Nephron (organoid): ENCODE results near the gene RAVER2.
"Not testable (repeated sequence)": the region's sequence is repeated elsewhere in the genome, so short reads cannot be mapped to it uniquely, and the experiment has no call there.

Experiments used
- H3K27ac Mint-ChIP-seq, 3 experiments: 2 replicates each; pipeline ENCODE4 v1.8.0; 2020; ENCODE audit warnings: mixed read lengths in 3 of 3, mild to moderate bottlenecking in 2 of 3, moderate library complexity in 1 of 3
- H3K27me3 Mint-ChIP-seq: 2 replicates; pipeline ENCODE4 v1.8.0; 2021; ENCODE audit warnings: low read depth, mild to moderate bottlenecking, moderate library complexity, mixed read lengths
- H3K36me3 Mint-ChIP-seq: 2 replicates; pipeline ENCODE4 v1.8.0; 2020; ENCODE audit warnings: low read depth, mixed read lengths
- H3K4me1 Mint-ChIP-seq: 2 replicates; pipeline ENCODE4 v1.8.0; 2020; ENCODE audit warnings: mixed read lengths
- H3K4me3 Mint-ChIP-seq, 3 experiments: 2 replicates each; pipeline ENCODE4 v1.8.0; 2020; ENCODE audit warnings: mild to moderate bottlenecking in 3 of 3, mixed read lengths in 3 of 3, moderate library complexity in 2 of 3
- H3K9me3 Mint-ChIP-seq: 2 replicates; pipeline ENCODE4 v1.8.0; 2020; ENCODE audit warnings: mixed read lengths
- TF ChIP-seq, protein P1 (sequence below), 3 experiments: fragments of 200-600 bp; sonication (generic); IDR thresholded peaks; one replicate each; pipeline ENCODE4 v1.5.0; 2021; ENCODE audit warnings: antibody characterized with exemption in 3 of 3; ENCODE audit not compliant: unreplicated experiment in 3 of 3

RAVER2 gene

GRCh38 chr1:64721576-64722145 is 23.2 kb upstream of the RAVER2 start:
- Mint-ChIP-seq H3K4me3 (no peak overlapping the region), H3K4me1 (no peaks in the 10 kb centered on the region), H3K9me3 (peaks cover 17% of the 10 kb centered on the region), H3K27ac (peak overlapping the region in 2 of 3 experiments; percentile 1 to 16), H3K27me3 (peaks cover 7% of the 10 kb centered on the region), H3K36me3 (no peaks in the 10 kb centered on the region)
- TF ChIP-seq, protein P1, sequence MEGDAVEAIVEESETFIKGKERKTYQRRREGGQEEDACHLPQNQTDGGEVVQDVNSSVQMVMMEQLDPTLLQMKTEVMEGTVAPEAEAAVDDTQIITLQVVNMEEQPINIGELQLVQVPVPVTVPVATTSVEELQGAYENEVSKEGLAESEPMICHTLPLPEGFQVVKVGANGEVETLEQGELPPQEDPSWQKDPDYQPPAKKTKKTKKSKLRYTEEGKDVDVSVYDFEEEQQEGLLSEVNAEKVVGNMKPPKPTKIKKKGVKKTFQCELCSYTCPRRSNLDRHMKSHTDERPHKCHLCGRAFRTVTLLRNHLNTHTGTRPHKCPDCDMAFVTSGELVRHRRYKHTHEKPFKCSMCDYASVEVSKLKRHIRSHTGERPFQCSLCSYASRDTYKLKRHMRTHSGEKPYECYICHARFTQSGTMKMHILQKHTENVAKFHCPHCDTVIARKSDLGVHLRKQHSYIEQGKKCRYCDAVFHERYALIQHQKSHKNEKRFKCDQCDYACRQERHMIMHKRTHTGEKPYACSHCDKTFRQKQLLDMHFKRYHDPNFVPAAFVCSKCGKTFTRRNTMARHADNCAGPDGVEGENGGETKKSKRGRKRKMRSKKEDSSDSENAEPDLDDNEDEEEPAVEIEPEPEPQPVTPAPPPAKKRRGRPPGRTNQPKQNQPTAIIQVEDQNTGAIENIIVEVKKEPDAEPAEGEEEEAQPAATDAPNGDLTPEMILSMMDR (IDR thresholded peaks at IDR 0.05; ENCODE audit: unreplicated experiment in 3 of 3) = no peak

DNA sequence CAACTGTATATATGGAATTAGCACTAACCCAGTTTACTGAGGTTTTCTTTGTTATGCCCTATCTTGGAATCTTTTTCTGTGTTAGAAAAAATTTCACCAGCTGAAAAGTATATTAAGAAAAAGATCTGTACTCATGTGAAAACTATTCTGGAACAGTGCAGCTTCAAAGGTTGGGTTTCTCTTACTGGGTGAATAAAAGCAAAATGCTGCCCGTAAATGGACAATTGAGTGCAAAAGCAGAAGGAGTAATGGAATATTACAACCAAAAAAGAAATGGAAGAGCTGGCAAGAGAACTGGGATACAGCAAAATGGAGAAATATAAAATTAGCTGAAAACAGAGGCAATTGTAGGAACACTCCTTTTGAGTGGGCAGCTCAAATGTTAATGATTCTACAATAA is 17.0 kb upstream of the RAVER2 start:
- TF ChIP-seq, protein P1 (IDR thresholded peaks at IDR 0.05; ENCODE audit: unreplicated experiment in 3 of 3) = no peak
- Mint-ChIP-seq H3K27ac (peak overlapping the region in 2 of 3 experiments; percentile 33 to 36), H3K27me3 (peaks cover 4% of the 10 kb centered on the region), H3K36me3 (no peaks in the 10 kb centered on the region), H3K9me3 (peaks cover 2% of the 10 kb centered on the region), H3K4me3 (no peak overlapping the region), H3K4me1 (no peaks in the 10 kb centered on the region)

- TF ChIP-seq, protein P1 (IDR thresholded peaks at IDR 0.05; ENCODE audit: unreplicated experiment in 3 of 3) = no peak
- Mint-ChIP-seq H3K36me3 (no peaks in the 10 kb centered on the region), H3K4me3 (no peak overlapping the region), H3K4me1 (no peaks in the 10 kb centered on the region), H3K9me3 (no peaks in the 10 kb centered on the region), H3K27me3 (peaks cover 3% of the 10 kb centered on the region), H3K27ac (no peak overlapping the region)
Measured at GRCh38 chr1:64733581-64734286, 11.1 kb upstream of the RAVER2 start.

DNA sequence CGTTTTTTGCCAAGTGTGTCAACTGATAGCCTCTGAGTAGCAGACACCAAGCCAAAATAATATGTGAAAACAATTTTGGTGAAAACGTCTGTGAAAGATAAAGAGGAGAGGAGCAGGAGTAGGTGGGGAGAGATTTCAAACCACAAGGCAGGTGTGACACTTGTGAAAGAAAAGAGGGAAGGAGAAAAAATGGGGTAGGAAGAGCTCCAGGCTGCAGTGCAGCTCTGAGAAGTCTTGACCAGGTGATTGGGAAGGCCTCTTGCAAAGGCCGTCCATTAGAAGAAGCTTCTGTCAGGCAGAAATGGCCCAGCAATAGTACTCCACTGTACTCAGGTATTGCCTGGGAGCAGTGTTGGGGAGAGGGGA is 10.6 kb upstream of the RAVER2 start:
- Mint-ChIP-seq H3K4me3 (no peak overlapping the region), H3K27me3 (peaks cover 3% of the 10 kb centered on the region), H3K4me1 (no peaks in the 10 kb centered on the region), H3K9me3 (no peaks in the 10 kb centered on the region), H3K36me3 (no peaks in the 10 kb centered on the region), H3K27ac (no peak overlapping the region)
- TF ChIP-seq, protein P1 (IDR thresholded peaks at IDR 0.05; ENCODE audit: unreplicated experiment in 3 of 3) = no peak

GRCh38 chr1:64740687-64741086 is 4.2 kb upstream of the RAVER2 start:
- not testable (repeated sequence) for H3K9me3 Mint-ChIP-seq, H3K27ac Mint-ChIP-seq, H3K4me1 Mint-ChIP-seq, H3K36me3 Mint-ChIP-seq, H3K27me3 Mint-ChIP-seq, H3K4me3 Mint-ChIP-seq

GRCh38 chr1:64743954-64744491 is 852 bp upstream of the RAVER2 start:
- peaks cover 5% of the 10 kb centered on the region for H3K27me3 Mint-ChIP-seq
- H3K9me3 Mint-ChIP-seq = no peaks in the 10 kb centered on the region
- peak overlapping the region; percentile 60 to 82 (median 76) for H3K27ac Mint-ChIP-seq
- H3K4me1 Mint-ChIP-seq = peaks cover 21% of the 10 kb centered on the region
- H3K36me3 Mint-ChIP-seq = no peaks in the 10 kb centered on the region
- TF ChIP-seq, protein P1 (IDR thresholded peaks at IDR 0.05; ENCODE audit: unreplicated experiment in 3 of 3) = no peak
- peak overlapping the region; percentile 74 to 91 (median 86) for H3K4me3 Mint-ChIP-seq
